Measurements from ENCODE around the gene OR2A5.

GRCh38 chr7:144057954-144058353 is 9.2 kb downstream of the OR2A5 start:
- TF ChIP-seq SP2 (IDR thresholded peaks at IDR 0.05; ENCODE audit: extremely low read depth, low read depth, low read length, poor library complexity, severe bottlenecking) (no peak), ZKSCAN1 (IDR thresholded peaks at IDR 0.05; ENCODE audit: low read depth, low read length) (no peak), SMARCE1 (IDR thresholded peaks at IDR 0.05) (no peak), CTCF (IDR thresholded peaks at IDR 0.05 in 2 of 3, conservative IDR thresholded peaks at IDR 0.05 in 1 of 3; ENCODE audit: insufficient read depth in 2 of 3, low read depth in 1 of 3, low read length in 3 of 3) (no peak), THRA (IDR thresholded peaks at IDR 0.05) (no peak), ZNF778 (CRISPR knock-in tag; IDR thresholded peaks at IDR 0.05) (no peak), ATF2 (CRISPR knock-in tag; IDR thresholded peaks at IDR 0.05) (no peak), THAP7 (CRISPR knock-in tag; IDR thresholded peaks at IDR 0.05) (no peak), HDAC2 (IDR thresholded peaks at IDR 0.05) (no peak), ZFP36 (IDR thresholded peaks at IDR 0.05; ENCODE audit: low read depth, low read length, partially characterized antibody) (no peak), RAD21 (CRISPR knock-in tag; conservative IDR thresholded peaks at IDR 0.05 in 1 of 2, IDR thresholded peaks at IDR 0.05 in 1 of 2) (no peak), ZNF24 (IDR thresholded peaks at IDR 0.05) (no peak)

Data from K562 (cell line).